Hematopoietic multipotent progenitor cell treated with erythropoietin and hydrocortisone succinate and interleukin-3 and kit ligand, for 17 days (in vitro differentiated cells): Measurements from ENCODE around the gene RNASEH2A.
"Not testable (repeated sequence)": the region's sequence is repeated elsewhere in the genome, so short reads cannot be mapped to it uniquely, and the experiment has no call there.

Source experiments
- DNase-seq: peaks from one replicate; pipeline ENCODE4 v3.0.0-alpha.2; 2015; ENCODE audit warnings: low spot score

The RNASEH2A gene

GRCh38 chr19:12794196-12794941 lies 12.0 kb upstream of the RNASEH2A start:
- DNase-seq, result no peak

DNA sequence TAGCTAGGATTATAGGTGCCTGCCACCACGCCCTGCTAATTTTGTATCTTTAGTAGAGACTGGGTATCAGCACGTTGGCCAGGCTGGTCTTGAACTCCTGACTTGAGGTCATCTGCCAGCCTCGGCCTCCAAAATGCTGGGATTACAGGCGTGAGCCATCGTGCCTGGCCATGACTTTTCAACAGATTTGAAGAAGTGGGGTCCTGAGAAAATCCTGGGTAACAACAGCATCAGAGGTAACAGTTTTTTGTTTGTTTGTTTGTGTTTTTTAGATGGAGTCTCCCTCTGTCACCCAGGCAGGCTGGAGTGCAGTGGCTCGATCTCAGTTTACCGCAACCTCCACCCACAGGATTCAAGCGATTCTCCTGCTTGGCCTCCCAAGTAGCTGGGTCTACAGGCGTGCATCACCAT lies 11.4 kb upstream of the RNASEH2A start:
- DNase-seq, result no peak

DNA sequence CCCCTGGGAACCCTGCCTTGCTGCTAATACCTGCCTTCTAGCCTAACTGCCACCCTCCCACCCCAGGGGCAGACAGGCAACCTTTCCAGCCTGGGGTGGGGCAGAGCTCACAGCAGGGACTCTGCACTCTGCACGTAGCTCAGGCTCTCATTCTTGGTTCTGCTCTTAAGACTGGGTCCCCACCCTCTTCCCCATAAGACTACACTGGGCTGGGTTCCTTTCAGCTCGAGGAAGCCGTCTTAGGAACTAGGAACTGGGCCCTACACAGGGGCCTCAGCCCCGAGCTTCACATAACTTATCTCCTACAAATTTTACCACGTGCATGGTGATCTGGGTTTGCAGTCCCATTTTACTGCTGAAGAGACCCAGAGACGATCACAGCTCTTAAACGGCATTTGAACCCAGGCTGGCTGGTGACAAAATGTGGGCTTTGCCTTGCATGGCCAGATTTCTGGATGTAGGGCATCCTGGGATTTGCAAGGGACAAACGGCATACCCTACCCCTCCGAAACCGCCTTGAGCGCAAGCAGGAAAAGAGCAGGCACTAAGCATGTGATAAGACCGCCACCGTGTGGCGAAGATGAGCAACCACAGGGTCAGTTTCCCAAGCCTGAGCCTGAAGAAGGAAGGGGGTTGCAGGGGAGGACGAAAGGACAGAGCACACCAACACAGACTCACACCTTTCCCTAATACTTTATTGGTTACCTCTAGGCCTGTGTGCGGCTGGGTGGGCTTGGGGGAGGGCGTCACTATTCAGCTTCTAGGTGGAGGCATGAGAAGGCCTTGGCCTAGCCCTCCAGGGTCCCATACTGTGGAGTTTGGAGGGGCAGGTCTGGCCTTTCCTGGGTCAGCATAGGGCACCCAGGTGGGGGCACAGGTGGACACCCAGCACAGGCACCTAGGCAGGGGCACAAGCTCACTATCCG lies 10.0 kb upstream of the RNASEH2A start:
- DNase-seq, result peak; percentile 90

DNA sequence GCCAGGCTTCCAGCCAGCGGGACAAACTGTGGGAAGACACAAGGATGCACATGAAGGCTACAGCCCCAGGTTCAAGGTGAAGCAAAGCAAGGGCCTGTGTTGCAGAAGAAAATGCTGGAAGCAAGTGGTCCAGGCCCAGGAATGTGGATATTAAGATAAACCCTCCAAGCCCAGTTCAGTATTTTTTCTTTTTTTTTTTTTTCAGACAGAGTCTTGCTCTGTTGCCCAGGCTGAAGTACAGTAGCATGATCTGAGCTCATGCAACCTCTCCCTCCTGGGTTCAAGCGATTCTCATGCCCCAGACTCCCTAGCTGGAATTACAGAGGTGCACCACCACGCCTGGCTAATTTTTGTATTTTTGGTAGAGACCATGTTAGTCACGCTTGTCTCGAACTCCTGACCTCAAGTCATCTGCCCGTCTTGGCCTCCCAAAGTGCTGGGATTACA lies 9.2 kb upstream of the RNASEH2A start:
- peak; percentile 15 for DNase-seq

- DNase-seq, result not testable (repeated sequence)
Measured at GRCh38 chr19:12797607-12798006, 8.8 kb upstream of the RNASEH2A start.

DNA sequence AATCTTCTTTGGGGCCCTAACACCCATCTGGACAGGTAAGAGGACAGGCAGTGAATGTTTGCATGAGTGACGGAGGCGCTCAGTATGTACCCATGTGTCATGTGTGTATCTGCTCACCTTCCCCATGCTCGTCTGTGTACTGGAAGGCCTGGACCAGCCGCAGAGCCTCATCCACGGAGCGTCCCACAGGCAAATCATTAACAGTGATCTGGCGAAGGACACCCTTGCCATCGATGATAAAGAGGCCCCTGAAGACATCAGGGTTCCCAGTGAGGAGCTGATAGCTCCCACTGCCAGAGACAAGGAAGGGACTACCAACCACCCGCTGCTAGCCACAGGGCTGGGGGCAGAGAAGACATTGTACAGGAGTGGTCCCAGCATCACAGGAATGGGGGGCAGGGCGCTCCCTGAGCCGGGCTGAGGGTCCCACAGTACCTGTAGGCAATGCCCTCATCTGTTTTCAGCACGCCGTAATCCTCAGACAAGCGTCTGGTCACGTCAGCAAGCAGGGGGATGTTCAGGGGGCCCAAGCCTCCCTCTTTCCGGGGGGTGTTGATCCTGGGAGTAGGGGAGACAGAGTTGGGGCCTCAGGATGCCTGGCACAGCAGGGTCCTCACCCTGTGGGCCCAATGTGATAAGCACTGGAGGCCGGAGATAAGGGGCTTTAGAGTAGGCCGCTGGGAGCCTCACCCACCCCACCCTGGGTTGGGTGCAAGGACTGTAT lies 6.5 kb upstream of the RNASEH2A start:
- peak; percentile 37 for DNase-seq

GRCh38 chr19:12800466-12800770 lies 6.0 kb upstream of the RNASEH2A start:
- peak; percentile 80 for DNase-seq

DNA sequence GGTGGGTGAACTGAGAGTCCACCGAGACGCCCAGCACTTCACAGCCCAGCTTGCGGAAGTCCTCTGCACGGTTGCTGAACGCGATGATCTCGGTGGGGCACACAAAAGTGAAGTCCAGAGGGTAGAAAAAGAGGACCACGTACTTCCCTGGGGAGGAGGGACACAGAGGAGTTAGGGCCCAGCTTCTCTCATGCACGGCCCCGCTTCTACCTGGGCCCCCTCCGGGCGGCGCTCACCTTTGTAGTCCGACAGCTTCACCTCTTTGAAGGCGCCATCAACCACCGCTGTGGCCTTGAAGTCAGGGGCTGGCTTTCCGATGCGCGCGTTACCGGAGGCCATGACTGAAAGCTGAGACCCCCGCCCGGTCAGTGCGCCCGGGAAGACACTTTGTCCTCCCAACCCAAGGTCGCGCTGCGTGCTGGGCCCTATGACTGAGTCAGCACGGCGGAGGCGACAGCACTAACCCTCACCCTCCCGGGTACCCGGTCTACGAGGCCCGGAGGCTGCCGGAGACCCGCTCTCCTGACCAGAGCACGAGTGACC lies 5.4 kb upstream of the RNASEH2A start:
- peak; percentile 41 for DNase-seq

- DNase-seq, result peak; percentile 84
Measured at GRCh38 chr19:12801466-12802266, 4.7 kb upstream of the RNASEH2A start, which contains the start of the genes PRDX2 and THSD8. Gene PRDX2, minus strand, starts transcription at chr19:12801800. Its CDS starts 539 bp downstream, at chr19:12801261. Gene THSD8, plus strand, starts transcription at chr19:12802069. Its CDS starts 3 bp downstream, at chr19:12802072.

- DNase-seq, result peak; percentile 17
Measured at GRCh38 chr19:12802267-12803106, 3.9 kb upstream of the RNASEH2A start.

DNA sequence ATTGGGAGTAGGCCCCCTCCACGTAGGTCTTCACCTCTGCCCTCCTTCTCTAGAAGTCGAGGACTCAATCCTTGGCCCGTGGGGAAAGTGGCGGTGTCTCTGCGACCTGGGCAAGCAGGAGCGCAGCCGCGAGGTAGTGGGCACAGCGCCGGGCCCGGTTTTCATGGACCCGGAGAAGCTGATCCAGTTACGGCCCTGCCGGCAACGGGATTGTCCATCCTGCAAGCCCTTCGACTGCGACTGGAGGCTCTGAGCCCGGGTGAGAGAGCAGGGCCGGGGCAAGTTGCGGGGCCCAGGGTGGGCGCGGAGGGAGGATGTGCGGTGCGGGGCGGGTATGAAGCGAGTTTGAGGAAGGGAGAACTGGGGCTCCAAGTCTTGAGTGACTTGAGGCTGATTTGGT lies 2.3 kb upstream of the RNASEH2A start:
- no peak for DNase-seq

DNA sequence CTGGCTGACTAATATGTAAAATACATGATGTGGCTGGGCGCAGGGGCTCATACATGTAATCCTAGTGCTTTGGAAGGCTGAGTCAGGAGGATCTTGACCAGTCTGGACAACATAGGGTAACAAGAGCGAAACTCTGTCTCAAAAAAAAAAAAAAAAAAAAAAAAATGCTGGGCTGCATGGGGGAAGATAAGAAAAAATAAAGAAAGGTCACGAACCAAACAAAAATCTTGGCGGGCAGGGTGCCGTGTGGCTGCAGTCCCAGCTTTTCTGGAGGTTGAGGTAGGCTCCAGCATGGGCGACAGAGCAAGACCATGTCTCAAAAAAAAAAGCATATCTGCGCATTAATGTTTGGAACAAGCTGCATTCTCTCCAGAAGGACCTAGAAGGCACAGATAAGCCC lies 8.7 kb downstream of the RNASEH2A start:
- no peak for DNase-seq

GRCh38 chr19:12817188-12817587 lies 10.8 kb downstream of the RNASEH2A start:
- DNase-seq, result not testable (repeated sequence)

DNA sequence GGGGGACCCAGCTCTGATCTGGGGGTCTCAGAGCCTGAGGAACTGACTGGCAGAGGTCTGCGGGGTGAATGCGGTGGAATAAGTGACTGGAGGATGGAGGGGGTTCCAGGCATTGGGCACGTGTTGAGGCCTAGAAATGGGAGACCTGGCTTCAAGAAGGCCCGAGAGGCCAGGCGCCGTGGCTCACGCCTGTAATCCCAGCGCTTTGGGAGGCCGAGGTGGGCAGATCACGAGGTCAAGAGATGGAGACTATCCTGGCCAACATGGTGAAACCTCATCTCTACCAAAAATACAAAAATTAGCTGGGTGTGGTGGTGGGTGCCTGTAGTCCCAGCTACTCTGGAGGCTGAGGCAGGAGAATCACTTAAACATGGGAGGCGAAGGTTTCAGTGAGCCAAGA lies 11.4 kb downstream of the RNASEH2A start:
- DNase-seq, result not testable (repeated sequence)

DNA sequence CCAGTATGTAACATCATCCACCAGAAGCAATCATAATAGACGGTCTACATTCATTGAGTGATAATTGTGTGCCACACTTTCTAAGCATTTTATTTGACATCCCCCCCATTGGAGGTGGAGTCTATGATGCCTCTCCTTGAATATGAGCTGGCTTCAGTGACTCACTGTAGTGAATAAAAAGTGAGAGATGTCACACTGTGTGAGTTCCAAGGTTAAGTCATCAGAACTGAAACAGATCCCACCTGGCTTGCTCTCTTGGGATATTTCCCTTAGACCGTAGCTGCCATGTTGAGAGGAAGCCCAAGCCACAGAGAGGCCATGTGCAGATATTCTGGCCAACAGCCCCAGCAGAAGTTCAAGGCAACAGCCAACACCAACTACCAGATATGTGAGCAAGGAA lies 15.4 kb downstream of the RNASEH2A start:
- DNase-seq, result no peak

- DNase-seq, result no peak
Measured at GRCh38 chr19:12825254-12826131, 19.1 kb downstream of the RNASEH2A start.

DNA sequence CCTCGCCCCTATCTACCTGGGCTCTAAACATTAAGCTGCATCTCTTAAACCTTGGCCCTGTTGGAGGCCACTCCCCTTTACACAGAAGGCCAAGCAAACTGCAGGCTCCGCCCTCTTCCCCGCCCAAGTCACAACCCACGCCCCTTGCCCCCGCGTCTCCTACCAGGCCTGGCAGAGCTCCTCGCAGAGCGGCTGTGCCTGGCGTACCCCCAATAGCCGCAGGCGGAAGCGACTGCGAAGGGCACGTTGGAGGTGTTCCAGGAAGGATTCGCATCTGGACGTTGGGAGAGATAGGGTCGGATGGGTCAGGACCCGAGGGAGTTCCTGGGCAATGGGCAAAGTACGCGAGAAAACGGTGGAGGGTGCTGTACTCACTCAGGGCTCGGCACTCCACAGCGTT lies 22.1 kb downstream of the RNASEH2A start:
- DNase-seq, result peak; percentile 24

- no peak for DNase-seq
Measured at GRCh38 chr19:12833418-12833737, 27.0 kb downstream of the RNASEH2A start.
